Measurements from ENCODE around the gene CKB. TPM values are rescaled to one million over a fixed set of nuclear protein-coding genes. Genes with fewer than 3 reads are reported as not detected.

The CKB gene
- total RNA-seq, 1 donor from 2014 or later: 64.7 TPM

DNA sequence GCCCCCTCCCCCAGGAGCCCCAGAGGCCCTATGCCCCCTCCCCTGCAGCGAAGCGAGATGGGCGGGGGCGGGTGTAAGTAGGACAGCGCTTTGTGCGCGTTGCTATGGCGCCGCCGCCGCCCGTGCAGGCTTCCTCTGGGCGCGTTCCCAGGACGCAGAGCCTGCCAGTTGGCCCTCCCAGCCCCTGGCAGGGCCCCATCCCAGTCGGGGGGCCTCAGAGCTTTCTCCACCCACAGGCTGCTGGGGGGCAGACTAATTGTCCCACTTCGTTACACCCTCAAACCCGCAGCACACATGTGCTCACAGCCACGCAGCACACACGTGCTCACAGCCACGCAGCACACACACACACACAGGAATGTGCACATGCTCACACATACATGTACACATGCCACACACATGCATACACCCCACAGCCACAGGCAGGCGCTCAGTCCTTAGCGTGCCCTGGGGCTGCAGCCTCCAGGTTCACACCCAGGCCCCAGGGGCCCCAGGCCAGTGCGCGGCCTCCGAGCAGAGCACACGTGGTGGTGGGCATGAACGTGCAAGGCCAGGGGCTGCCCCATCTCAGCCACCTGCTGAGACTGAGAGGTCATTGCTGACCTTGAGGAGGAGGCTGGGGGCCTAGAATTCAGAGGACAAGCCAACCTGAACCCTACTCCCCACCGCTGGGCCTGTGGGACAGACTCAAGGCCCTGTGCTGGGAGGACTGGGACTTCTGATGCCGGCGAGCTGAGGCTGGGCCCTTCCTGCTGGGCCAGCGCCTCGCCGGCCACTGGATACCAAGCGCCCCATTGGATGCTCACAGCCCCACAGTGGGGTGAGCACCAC is 22.0 kb upstream of the CKB start:
- no peak overlapping the region for H3K4me3 ChIP-seq (ENCODE audit: low read length in 3 of 3)
- H3K36me3 ChIP-seq (ENCODE audit: control insufficient read depth in 3 of 3, insufficient read depth in 3 of 3, low read length in 3 of 3): no peaks in the 10 kb centered on the region
- H3K27me3 ChIP-seq (ENCODE audit: control insufficient read depth in 3 of 3, insufficient read depth in 3 of 3, low read length in 3 of 3): peaks cover 0 to 3% (median 0%) of the 10 kb centered on the region in 3 donors
- no peak overlapping the region for H3K27ac ChIP-seq (ENCODE audit: low read depth, low read length)
- H3K4me1 ChIP-seq (ENCODE audit: control insufficient read depth in 3 of 3, insufficient read depth in 3 of 3, low read length in 3 of 3): peaks cover 47 to 69% (median 65%) of the 10 kb centered on the region in 3 donors
- no peaks in the 10 kb centered on the region for H3K9me3 ChIP-seq (ENCODE audit: control insufficient read depth in 3 of 3, low read length in 3 of 3)
- peak overlapping the region in 1 of 3 donors; percentile 40 for H3K9ac ChIP-seq (ENCODE audit: low read depth in 1 of 3, low read length in 3 of 3)

DNA sequence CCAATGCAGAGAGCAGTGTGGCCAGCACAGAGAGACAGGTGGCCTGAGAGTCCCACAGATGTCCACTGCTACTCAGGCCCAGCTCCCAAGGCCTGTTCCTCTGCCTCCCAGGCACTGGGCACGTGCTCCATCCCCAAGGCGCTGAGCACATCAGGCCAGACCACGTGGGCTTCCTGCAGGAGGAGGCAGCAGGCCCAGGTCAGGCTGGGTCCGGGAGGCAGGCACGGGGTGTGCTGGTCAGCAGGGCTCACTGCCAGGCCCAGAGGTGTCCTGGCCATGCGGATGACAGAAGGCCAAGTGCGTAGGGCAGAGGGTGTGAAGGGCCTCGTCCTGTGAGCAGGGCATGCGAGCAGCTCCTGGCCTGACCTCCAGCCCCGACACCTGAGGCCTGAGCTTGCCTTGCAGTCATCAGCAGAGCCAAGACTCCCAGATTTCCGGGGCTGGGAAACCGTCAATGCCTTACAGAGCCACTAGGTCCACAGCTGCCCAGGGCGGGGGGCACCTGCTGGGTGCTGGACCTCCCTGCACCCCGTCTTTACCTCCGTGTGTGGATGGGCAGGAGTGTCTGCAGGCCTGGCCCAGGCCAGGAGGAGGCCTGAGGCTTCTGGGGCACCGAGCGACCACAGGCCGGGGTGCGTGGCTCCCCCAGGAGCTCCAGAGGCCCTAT is 21.2 kb upstream of the CKB start:
- Histone ChIP-seq H3K9ac (ENCODE audit: low read depth in 1 of 3, low read length in 3 of 3) (peak overlapping the region in 2 of 3 donors; percentile 38 to 54), H3K27ac (ENCODE audit: low read depth, low read length) (no peak overlapping the region), H3K4me3 (ENCODE audit: low read length in 3 of 3) (peak overlapping the region in 1 of 3 donors; percentile 22), H3K36me3 (ENCODE audit: control insufficient read depth in 3 of 3, insufficient read depth in 3 of 3, low read length in 3 of 3) (no peaks in the 10 kb centered on the region), H3K27me3 (ENCODE audit: control insufficient read depth in 3 of 3, insufficient read depth in 3 of 3, low read length in 3 of 3) (peaks cover 0 to 3% (median 0%) of the 10 kb centered on the region in 3 donors), H3K4me1 (ENCODE audit: control insufficient read depth in 3 of 3, insufficient read depth in 3 of 3, low read length in 3 of 3) (peaks cover 49 to 69% (median 66%) of the 10 kb centered on the region in 3 donors), H3K9me3 (ENCODE audit: control insufficient read depth in 3 of 3, low read length in 3 of 3) (no peaks in the 10 kb centered on the region)

DNA sequence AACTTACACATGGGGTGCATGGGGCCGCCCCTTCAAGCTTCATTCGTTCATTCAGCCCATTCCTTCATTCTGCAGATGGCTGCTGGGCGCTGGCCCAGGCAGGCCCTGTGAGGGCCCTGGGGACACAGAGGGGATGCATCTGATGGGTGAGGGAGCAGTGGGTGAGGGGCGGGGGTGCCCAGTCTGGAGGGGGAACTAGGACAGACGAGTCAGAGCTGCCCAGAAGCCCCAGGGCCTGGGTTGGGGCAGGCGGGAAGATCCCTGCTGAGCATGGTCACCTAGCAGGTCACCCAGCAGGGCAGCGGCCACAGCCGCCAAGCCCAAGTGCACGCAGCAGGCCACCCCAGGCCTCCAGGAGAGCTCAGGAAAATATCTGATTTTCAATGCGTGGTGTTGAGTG is 20.5 kb upstream of the CKB start:
- H3K4me3 ChIP-seq (ENCODE audit: low read length in 3 of 3): no peak overlapping the region
- no peaks in the 10 kb centered on the region for H3K9me3 ChIP-seq (ENCODE audit: control insufficient read depth in 3 of 3, low read length in 3 of 3)
- peak overlapping the region in 1 of 3 donors; percentile 64 for H3K9ac ChIP-seq (ENCODE audit: low read depth in 1 of 3, low read length in 3 of 3)
- no peaks in the 10 kb centered on the region for H3K36me3 ChIP-seq (ENCODE audit: control insufficient read depth in 3 of 3, insufficient read depth in 3 of 3, low read length in 3 of 3)
- peaks cover 0 to 3% (median 0%) of the 10 kb centered on the region in 3 donors for H3K27me3 ChIP-seq (ENCODE audit: control insufficient read depth in 3 of 3, insufficient read depth in 3 of 3, low read length in 3 of 3)
- peaks cover 56 to 73% (median 69%) of the 10 kb centered on the region in 3 donors for H3K4me1 ChIP-seq (ENCODE audit: control insufficient read depth in 3 of 3, insufficient read depth in 3 of 3, low read length in 3 of 3)
- H3K27ac ChIP-seq (ENCODE audit: low read depth, low read length): no peak overlapping the region

DNA sequence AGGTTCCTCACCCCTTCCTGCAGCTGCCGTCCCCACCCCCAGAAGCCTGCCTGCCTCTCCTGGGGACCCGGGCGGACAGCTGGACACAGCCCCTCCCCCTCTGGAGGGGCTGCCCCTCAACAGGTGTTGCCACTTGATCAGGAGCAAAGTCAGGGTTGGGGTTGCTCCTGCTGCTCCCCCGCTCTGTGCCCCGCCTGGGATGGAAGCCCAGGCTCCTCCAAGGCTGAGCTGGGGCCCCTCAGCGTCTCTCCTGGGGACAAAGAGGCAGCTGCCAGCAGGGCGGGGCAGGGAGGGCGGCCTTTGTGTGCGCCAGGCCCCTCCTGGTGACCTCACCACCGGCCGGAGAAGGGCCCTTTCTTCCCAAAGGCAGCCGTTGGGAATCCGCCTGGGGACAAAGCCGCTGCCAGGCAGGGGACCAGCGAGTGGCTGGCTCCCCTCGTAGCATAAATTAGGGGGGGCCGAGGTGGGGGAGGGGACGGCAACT is 20.0 kb upstream of the CKB start:
- Histone ChIP-seq H3K9me3 (ENCODE audit: control insufficient read depth in 3 of 3, low read length in 3 of 3) (no peaks in the 10 kb centered on the region), H3K9ac (ENCODE audit: low read depth in 1 of 3, low read length in 3 of 3) (peak overlapping the region in 1 of 3 donors; percentile 64), H3K27me3 (ENCODE audit: control insufficient read depth in 3 of 3, insufficient read depth in 3 of 3, low read length in 3 of 3) (peaks cover 0 to 3% (median 0%) of the 10 kb centered on the region in 3 donors), H3K36me3 (ENCODE audit: control insufficient read depth in 3 of 3, insufficient read depth in 3 of 3, low read length in 3 of 3) (no peaks in the 10 kb centered on the region), H3K4me3 (ENCODE audit: low read length in 3 of 3) (no peak overlapping the region), H3K27ac (ENCODE audit: low read depth, low read length) (no peak overlapping the region), H3K4me1 (ENCODE audit: control insufficient read depth in 3 of 3, insufficient read depth in 3 of 3, low read length in 3 of 3) (peaks cover 59 to 78% (median 71%) of the 10 kb centered on the region in 3 donors)

GRCh38 chr14:103541709-103542604 is 19.3 kb upstream of the CKB start:
- Histone ChIP-seq H3K4me3 (ENCODE audit: low read length in 3 of 3) (no peak overlapping the region), H3K4me1 (ENCODE audit: control insufficient read depth in 3 of 3, insufficient read depth in 3 of 3, low read length in 3 of 3) (peaks cover 59 to 76% (median 74%) of the 10 kb centered on the region in 3 donors), H3K9me3 (ENCODE audit: control insufficient read depth in 3 of 3, low read length in 3 of 3) (no peaks in the 10 kb centered on the region), H3K36me3 (ENCODE audit: control insufficient read depth in 3 of 3, insufficient read depth in 3 of 3, low read length in 3 of 3) (no peaks in the 10 kb centered on the region), H3K9ac (ENCODE audit: low read depth in 1 of 3, low read length in 3 of 3) (peak overlapping the region in 2 of 3 donors; percentile 33 to 64), H3K27me3 (ENCODE audit: control insufficient read depth in 3 of 3, insufficient read depth in 3 of 3, low read length in 3 of 3) (peaks cover 0 to 3% (median 0%) of the 10 kb centered on the region in 3 donors), H3K27ac (ENCODE audit: low read depth, low read length) (peak overlapping the region; percentile 7)

DNA sequence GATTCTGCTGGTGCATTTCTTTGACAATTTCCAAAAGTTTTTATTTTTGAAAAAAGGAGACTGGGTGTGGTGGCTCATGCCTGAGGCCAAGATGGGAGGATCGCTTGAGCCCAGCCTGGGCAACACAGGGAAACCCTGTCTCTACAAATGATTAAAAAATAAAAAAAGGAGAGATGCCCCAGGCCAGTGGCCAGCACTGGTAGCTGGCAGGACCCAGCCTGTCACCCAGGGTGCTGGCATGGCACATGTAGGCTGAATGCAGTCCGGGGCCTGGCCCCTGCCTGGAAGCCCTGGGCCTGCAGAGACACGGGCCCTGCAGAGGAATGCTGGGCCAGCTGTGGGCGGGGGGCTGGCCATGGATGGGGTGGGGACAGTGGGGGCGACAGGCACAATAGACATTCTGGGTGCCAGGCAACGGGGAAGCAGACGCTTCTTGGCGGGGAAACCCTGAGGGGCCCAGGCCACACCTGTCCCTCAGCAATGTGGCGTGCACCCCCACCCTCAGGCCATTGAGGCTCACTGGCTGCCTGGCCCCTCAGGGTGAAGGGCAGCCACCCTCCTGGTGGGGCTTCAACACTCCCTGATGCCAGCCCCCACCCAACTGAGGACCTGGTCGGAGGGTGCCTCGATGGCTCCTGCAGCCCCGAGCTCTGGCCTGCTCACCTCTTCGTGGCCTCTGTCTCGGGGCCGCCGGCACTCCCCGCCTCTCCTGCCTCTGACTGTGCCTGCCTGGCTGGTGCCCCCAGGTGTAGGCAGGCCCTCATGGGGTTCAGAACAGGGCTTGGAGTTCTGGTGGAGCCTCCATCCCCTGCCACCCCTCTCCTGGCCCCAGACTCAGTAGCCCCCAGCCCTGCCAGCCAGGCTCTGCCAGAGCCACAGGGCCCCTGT is 18.4 kb upstream of the CKB start:
- no peaks in the 10 kb centered on the region for H3K9me3 ChIP-seq (ENCODE audit: control insufficient read depth in 3 of 3, low read length in 3 of 3)
- H3K4me1 ChIP-seq (ENCODE audit: control insufficient read depth in 3 of 3, insufficient read depth in 3 of 3, low read length in 3 of 3): peaks cover 59 to 70% (median 66%) of the 10 kb centered on the region in 3 donors
- H3K9ac ChIP-seq (ENCODE audit: low read depth in 1 of 3, low read length in 3 of 3): peak overlapping the region in 1 of 3 donors; percentile 74
- H3K4me3 ChIP-seq (ENCODE audit: low read length in 3 of 3): no peak overlapping the region
- peak overlapping the region; percentile 30 for H3K27ac ChIP-seq (ENCODE audit: low read depth, low read length)
- no peaks in the 10 kb centered on the region for H3K36me3 ChIP-seq (ENCODE audit: control insufficient read depth in 3 of 3, insufficient read depth in 3 of 3, low read length in 3 of 3)
- peaks cover 0 to 3% (median 0%) of the 10 kb centered on the region in 3 donors for H3K27me3 ChIP-seq (ENCODE audit: control insufficient read depth in 3 of 3, insufficient read depth in 3 of 3, low read length in 3 of 3)

DNA sequence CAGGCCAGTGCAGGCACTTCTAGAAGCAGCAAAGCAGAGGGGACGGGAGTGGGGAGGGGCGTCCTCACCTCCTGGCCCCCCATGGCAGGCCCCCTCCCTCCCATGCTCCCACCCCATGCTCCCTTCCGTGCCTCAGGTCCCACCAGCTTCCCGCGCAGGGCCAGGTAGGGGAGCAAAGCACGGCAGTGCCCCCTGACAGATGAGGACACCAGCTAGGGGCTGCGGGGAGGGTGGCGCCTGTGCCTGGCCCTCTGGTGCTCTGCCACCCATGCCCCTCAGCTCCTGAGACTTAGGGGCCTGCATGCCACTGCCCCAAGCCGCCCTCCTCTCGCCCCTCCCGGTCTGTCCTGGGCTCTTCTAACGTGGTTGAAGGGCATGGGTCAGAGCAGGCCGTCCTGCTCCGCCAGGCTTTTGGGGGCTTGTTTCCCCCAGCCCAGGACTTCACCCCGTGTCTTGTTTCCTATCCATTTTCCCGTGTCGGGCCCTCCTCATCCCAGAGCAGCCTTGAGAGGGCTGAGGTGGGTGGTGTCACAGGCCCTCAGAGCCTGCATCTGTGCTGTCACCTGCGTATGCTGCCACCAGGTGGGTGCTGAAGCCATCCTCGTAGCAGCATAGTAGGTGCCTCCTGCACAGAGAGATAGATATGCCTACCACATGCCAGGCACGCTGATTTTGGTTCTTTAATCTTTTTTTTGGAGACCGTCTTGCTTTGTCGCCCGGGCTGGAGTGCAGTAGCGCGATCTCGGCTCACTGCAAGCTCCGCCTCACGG is 16.6 kb upstream of the CKB start:
- H3K4me1 ChIP-seq (ENCODE audit: control insufficient read depth in 3 of 3, insufficient read depth in 3 of 3, low read length in 3 of 3): peaks cover 54 to 64% (median 60%) of the 10 kb centered on the region in 3 donors
- peak overlapping the region; percentile 84 for H3K27ac ChIP-seq (ENCODE audit: low read depth, low read length)

DNA sequence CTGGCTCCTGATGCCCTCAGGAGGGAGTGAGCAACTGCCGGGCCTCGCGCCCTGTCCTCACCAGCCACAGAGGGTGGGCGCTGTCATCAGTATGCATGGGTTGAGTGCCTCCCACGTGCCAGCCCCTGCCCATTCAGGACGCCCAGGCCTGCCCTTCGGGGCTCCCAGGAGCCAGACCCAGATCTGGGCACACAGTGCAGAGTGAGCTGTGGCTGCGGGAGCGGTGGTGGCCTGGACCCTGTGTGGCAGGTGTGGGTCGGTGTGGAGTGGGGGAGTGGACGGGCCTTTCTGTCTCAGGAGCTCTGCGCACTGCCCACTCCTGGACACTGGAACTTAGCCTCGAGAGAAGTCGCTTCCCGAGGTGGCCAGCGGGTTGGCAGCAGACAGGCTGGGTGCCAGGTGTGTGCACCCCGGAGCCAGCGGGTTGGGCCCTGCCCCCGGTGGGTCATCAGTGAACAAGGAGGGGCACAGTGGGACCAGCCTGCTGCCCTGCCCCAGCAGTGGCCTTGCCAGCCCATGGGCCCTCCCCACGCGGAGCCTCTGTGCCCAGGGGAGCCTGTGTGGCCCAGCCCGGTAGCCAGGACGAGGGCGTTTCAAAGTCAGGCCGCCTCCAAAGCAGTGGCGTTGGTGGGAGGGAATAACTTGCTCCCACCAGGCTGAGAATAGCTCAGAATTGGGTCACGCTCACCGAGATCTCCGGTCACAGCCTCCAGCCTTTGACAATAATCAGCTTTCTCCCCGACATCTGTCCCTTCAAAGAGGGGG is 15.8 kb upstream of the CKB start:
- peak overlapping the region; percentile 84 for H3K27ac ChIP-seq (ENCODE audit: low read depth, low read length)
- H3K27me3 ChIP-seq (ENCODE audit: control insufficient read depth in 3 of 3, insufficient read depth in 3 of 3, low read length in 3 of 3): no peaks in the 10 kb centered on the region
- H3K9ac ChIP-seq (ENCODE audit: low read depth in 1 of 3, low read length in 3 of 3): peak overlapping the region; percentile 43 to 79 (median 62)
- no peaks in the 10 kb centered on the region for H3K9me3 ChIP-seq (ENCODE audit: control insufficient read depth in 3 of 3, low read length in 3 of 3)
- H3K4me3 ChIP-seq (ENCODE audit: low read length in 3 of 3): peak overlapping the region in 1 of 3 donors; percentile 22
- peaks cover 0 to 5% (median 3%) of the 10 kb centered on the region in 3 donors for H3K36me3 ChIP-seq (ENCODE audit: control insufficient read depth in 3 of 3, insufficient read depth in 3 of 3, low read length in 3 of 3)
- H3K4me1 ChIP-seq (ENCODE audit: control insufficient read depth in 3 of 3, insufficient read depth in 3 of 3, low read length in 3 of 3): peaks cover 46 to 57% (median 53%) of the 10 kb centered on the region in 3 donors

More for the DNA sequence above, 16.6 kb upstream of the CKB start:
- H3K27me3 ChIP-seq (ENCODE audit: control insufficient read depth in 3 of 3, insufficient read depth in 3 of 3, low read length in 3 of 3): peaks cover 0 to 3% (median 0%) of the 10 kb centered on the region in 3 donors
- peak overlapping the region in 1 of 3 donors; percentile 22 for H3K4me3 ChIP-seq (ENCODE audit: low read length in 3 of 3)
- H3K9ac ChIP-seq (ENCODE audit: low read depth in 1 of 3, low read length in 3 of 3): peak overlapping the region; percentile 43 to 79 (median 62)
- H3K36me3 ChIP-seq (ENCODE audit: control insufficient read depth in 3 of 3, insufficient read depth in 3 of 3, low read length in 3 of 3): peaks cover 0 to 5% (median 3%) of the 10 kb centered on the region in 3 donors
- H3K9me3 ChIP-seq (ENCODE audit: control insufficient read depth in 3 of 3, low read length in 3 of 3): no peaks in the 10 kb centered on the region
